ENCODE measurements around the gene GPR158.

The GPR158 gene

DNA sequence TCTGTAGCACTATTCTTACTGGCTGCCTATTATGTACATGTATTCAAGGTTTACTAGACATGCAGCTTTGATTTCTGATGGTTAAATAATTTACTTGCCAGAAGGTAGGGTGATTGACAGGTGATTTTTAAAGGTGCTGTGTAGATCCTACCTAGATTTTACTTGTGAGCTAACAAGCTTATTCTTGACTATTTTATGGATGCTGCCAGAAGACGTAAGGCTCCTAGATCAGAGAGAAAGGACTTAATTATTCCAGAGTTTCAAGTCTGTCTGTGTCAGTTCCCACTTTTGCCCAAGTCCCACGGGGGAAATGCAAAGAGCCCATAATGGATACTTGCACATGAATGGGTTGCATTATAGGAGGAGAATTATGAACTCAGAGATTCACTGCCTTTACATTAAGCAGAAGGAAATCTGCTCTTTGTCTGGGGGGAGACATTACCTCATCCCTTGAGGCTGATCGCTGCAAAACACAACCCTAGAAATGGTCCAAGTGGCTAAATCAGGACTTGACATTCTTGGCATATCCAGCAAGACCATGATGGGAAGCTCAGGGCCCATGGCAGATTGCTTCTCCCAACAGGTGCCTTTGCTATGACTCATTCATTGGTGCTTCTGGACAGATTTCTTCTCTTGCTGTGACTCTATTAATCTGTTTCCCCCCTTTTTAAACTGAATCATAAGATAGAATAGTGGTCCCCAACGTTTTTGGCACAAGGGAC, 32.1 kb downstream of the GPR158 start:
- no peak overlapping the region for H3K4me3 ChIP-seq
- DNase-seq (ENCODE audit: low spot score): no peak
- TF ChIP-seq CTCF (IDR thresholded peaks at IDR 0.05): no peak
- H3K27ac ChIP-seq: no peak overlapping the region

DNA sequence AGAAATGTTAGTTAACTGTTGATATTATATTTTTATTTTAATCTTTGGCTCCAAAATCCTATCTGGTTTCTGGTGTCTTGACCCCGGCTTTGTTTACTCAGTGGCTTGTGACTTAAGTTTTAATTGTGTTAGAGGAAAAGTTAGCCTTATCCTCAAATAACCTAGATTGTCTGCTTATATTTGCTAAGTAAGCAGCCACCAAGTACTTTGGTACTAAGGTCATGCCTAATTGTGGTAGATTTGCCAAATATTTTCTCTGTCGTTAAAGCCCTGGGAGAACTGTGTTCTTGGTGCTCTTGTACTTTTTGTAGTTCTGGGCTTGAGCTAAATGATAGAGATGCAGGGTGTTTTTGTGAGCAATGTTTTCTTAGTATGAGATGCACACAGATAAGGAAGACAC, 34.8 kb downstream of the GPR158 start:
- no peak for DNase-seq (ENCODE audit: low spot score)
- Histone ChIP-seq H3K27ac (no peak overlapping the region), H3K4me3 (no peak overlapping the region)
- no peak for TF ChIP-seq CTCF (IDR thresholded peaks at IDR 0.05)

DNA sequence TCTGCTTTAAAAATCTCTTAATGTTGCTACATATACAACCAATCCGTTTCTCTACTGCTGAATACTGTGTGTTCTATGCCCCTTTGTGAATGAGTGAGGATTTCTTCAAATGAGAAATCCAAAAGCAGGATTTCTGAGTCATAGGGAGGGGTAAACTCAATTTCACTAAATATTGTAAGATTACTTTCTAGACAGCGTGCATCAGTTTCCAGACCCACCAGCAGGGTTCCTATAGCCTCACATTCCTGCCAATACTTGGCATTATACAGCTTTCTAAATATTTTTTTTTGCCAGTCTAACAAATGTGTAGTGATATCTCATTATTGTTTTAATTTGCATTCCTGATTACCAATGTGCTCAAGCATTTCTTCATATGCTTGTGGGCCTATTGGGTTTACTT, 35.5 kb downstream of the GPR158 start:
- no peak overlapping the region for H3K27ac ChIP-seq
- no peak for TF ChIP-seq CTCF (IDR thresholded peaks at IDR 0.05)
- DNase-seq (ENCODE audit: low spot score): no peak
- H3K4me3 ChIP-seq: no peak overlapping the region

DNA sequence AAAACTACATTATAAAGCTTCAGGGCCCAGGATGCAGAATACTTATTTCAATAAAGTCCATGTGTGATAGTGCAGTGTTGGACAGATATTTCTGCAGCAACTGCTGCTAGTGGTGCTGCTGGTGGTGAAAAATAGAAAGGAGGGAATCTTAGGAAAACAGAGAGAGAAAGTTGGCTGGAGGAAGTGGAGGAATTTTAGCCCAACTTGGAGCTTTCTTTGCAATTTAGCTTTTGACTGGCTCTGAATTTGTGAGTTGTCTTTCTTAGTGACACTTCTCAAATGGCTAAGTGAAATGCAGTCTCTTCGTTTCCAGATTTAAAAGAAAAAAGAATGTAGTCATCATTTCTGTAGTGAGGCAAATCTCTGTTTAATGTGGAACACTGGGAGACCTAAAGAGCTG, 45.4 kb downstream of the GPR158 start:
- no peak for DNase-seq (ENCODE audit: low spot score)
- Histone ChIP-seq H3K4me3 (no peak overlapping the region), H3K27ac (no peak overlapping the region)
- no peak for TF ChIP-seq CTCF (IDR thresholded peaks at IDR 0.05)

GRCh38 chr10:25222085-25222660, 47.4 kb downstream of the GPR158 start:
- H3K4me3 ChIP-seq: no peak overlapping the region
- no peak overlapping the region for H3K27ac ChIP-seq
- no peak for TF ChIP-seq CTCF (IDR thresholded peaks at IDR 0.05)

DNA sequence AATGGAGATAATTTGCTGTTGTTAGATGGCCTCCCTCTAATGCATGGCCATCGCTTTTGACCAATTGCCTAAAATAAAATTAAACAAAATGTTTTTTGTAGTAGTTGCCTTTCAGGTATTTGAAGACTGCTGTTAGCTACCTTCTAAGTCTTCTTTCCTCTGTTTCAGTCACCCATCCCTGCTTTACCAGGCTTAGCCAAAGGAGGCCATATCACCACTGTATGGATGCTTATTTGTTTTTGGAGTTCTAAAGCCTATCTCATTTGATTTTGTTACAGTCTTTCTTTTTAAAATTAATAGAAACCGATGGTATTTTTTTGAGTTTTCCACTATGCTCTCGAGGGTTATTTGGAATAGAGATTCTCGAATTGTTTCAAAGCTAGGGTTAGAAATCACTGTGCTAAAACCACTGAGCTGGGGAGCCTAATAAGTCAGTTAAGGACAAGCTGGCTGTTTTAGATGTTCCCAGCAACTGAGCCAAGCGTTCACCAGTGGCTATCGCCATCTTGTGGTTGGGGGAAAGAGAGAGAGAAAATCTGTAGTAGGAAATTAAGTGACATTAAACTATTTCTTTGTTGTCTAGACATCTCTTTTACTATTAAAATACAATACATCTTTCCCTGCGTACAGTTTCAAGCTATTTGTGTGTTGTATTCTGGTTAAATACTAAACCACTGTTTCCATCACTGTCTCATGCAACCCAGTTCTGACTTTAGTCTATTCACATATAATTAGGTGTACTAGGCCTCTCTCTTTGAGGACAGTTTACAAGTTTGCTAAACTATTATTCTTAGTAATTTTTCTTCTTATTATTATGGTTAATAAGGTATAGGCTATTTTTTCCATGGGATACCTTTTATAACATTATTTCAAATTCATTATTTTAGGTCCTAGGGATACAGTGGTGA, 52.2 kb downstream of the GPR158 start:
- Histone ChIP-seq H3K27ac (no peak overlapping the region), H3K4me3 (no peak overlapping the region)
- no peak for TF ChIP-seq CTCF (IDR thresholded peaks at IDR 0.05)
- DNase-seq (ENCODE audit: low spot score): no peak

More at GRCh38 chr10:25222085-25222660, 47.4 kb downstream of the GPR158 start:
- DNase-seq (ENCODE audit: low spot score): no peak

Measured in coronary artery (tissue), 2 donors.